Thoracic aorta (tissue), 2 donors: ENCODE data around the gene IL18R1. TPM values are rescaled to one million over a fixed set of nuclear protein-coding genes. Genes with fewer than 3 reads are reported as not detected.

Source experiments
- ATAC-seq: fragments of 150-250 bp; one replicate; pipeline ENCODE4 v1.8.0; 2017; ENCODE audit warnings: low read depth; ENCODE audit not compliant: insufficient number of reproducible peaks, low FRiP score
- DNase-seq: peaks from one replicate; pipeline ENCODE4 v3.0.0-alpha.2; 2020; ENCODE audit warnings: low spot score
- H3K27ac ChIP-seq, 2 donors: fragments of 200-600 bp; sonication (generic); 1 replicate in 1 of 2; 2 replicates in 1 of 2; pipeline ENCODE4 v1.5.1; 2016; ENCODE audit warnings: mild to moderate bottlenecking in 2 of 2, moderate library complexity in 2 of 2
- H3K27me3 ChIP-seq: fragments of 200-600 bp; sonication (generic); replicated peaks from 2 replicates; pipeline ENCODE4 v1.6.0; 2016; ENCODE audit warnings: mild to moderate bottlenecking; ENCODE audit not compliant: insufficient read depth
- H3K36me3 ChIP-seq: fragments of 200-600 bp; sonication (generic); one replicate; pipeline ENCODE4 v1.5.1; 2016
- H3K4me1 ChIP-seq, 2 donors: fragments of 200-600 bp; sonication (generic); 1 replicate in 1 of 2; 2 replicates in 1 of 2; pipeline versions ENCODE4 v1.5.1 to v1.6.0; 2016; ENCODE audit warnings: low read depth in 2 of 2, mild to moderate bottlenecking in 1 of 2; ENCODE audit not compliant: control insufficient read depth in 1 of 2
- H3K4me3 ChIP-seq: fragments of 200-600 bp; sonication (generic); 2 replicates; pipeline ENCODE4 v1.5.1; 2016; ENCODE audit warnings: mild to moderate bottlenecking
- H3K9me3 ChIP-seq: fragments of 200-600 bp; sonication (generic); 2 replicates; pipeline ENCODE4 v1.5.1; 2016
- CTCF ChIP-seq: fragments of 200-600 bp; sonication (generic); IDR thresholded peaks from one replicate; pipeline ENCODE4 v1.5.1; 2019; ENCODE audit warnings: antibody characterized with exemption
- total RNA-seq, 2 donors: library from RNA; depleted of rRNA; stranded (reverse); fragments of >200 nt; gene quantifications; one replicate each; pipeline versions ENCODE4 v1.1.0 to v1.2.3, GENCODE V29; 2016

The IL18R1 gene
- total RNA-seq, 2 donors from 2014 or later = 9.3 to 22.2 TPM

GRCh38 chr2:102358496-102358895 is 2.9 kb downstream of the IL18R1 start:
- Histone ChIP-seq H3K4me3 (no peak overlapping the region), H3K27ac (no peak overlapping the region), H3K9me3 (no peaks in the 10 kb centered on the region), H3K4me1 (peaks cover 0 to 5% of the 10 kb centered on the region in 2 donors), H3K27me3 (no peaks in the 10 kb centered on the region), H3K36me3 (no peaks in the 10 kb centered on the region)
- DNase-seq (no peak), ATAC-seq (no peak)
- no peak for TF ChIP-seq CTCF

- TF ChIP-seq CTCF = no peak
These were observed 3.9 kb downstream of the IL18R1 start for GRCh38 chr2:102359527-102359926.

GRCh38 chr2:102361632-102362241 is 6.1 kb downstream of the IL18R1 start:
- no peak for ATAC-seq

More at GRCh38 chr2:102359527-102359926, 3.9 kb downstream of the IL18R1 start:
- ATAC-seq (no peak), DNase-seq (no peak)
- no peaks in the 10 kb centered on the region for H3K9me3 ChIP-seq
- no peak overlapping the region for H3K27ac ChIP-seq
- no peak overlapping the region for H3K4me3 ChIP-seq
- H3K4me1 ChIP-seq = peaks cover 0 to 5% of the 10 kb centered on the region in 2 donors
- no peaks in the 10 kb centered on the region for H3K36me3 ChIP-seq
- no peaks in the 10 kb centered on the region for H3K27me3 ChIP-seq

GRCh38 chr2:102365763-102366162 is 10.2 kb downstream of the IL18R1 start:
- H3K27ac ChIP-seq = no peak overlapping the region
- ATAC-seq (no peak), DNase-seq (no peak)
- H3K36me3 ChIP-seq = no peaks in the 10 kb centered on the region
- H3K4me1 ChIP-seq = no peaks in the 10 kb centered on the region
- no peaks in the 10 kb centered on the region for H3K27me3 ChIP-seq
- no peak for TF ChIP-seq CTCF
- peaks cover 5% of the 10 kb centered on the region for H3K9me3 ChIP-seq
- no peak overlapping the region for H3K4me3 ChIP-seq

More at GRCh38 chr2:102361632-102362241, 6.1 kb downstream of the IL18R1 start:
- H3K9me3 ChIP-seq = peaks cover 5% of the 10 kb centered on the region
- no peaks in the 10 kb centered on the region for H3K27me3 ChIP-seq
- TF ChIP-seq CTCF = no peak
- H3K27ac ChIP-seq = no peak overlapping the region
- no peak overlapping the region for H3K4me3 ChIP-seq
- DNase-seq = no peak
- no peaks in the 10 kb centered on the region for H3K4me1 ChIP-seq
- no peaks in the 10 kb centered on the region for H3K36me3 ChIP-seq

- no peak for ATAC-seq
These were observed 11.0 kb downstream of the IL18R1 start for GRCh38 chr2:102366406-102367112.

More at GRCh38 chr2:102366406-102367112, 11.0 kb downstream of the IL18R1 start:
- H3K36me3 ChIP-seq = no peaks in the 10 kb centered on the region
- no peak for TF ChIP-seq CTCF
- no peak overlapping the region for H3K4me3 ChIP-seq
- peaks cover 5% of the 10 kb centered on the region for H3K9me3 ChIP-seq
- DNase-seq = no peak
- no peaks in the 10 kb centered on the region for H3K4me1 ChIP-seq
- H3K27me3 ChIP-seq = no peaks in the 10 kb centered on the region
- no peak overlapping the region for H3K27ac ChIP-seq
